Mucosa of descending colon (tissue), 3 donors: ENCODE results near the gene NUP62. TPM values are rescaled to one million over a fixed set of nuclear protein-coding genes. Genes with fewer than 3 reads are reported as not detected.
A peak's percentile ranks its signal among the peaks of the same experiment; 100 is the strongest.

Source experiments
- ATAC-seq: fragments of 200-7000 bp; cut with Tn5 transposase; one replicate; pipeline ENCODE4 v1.9.1; 2020; ENCODE audit warnings: mild to moderate bottlenecking, moderate library complexity
- DNase-seq, 3 donors: peaks; one replicate each; pipeline ENCODE4 v3.0.0-alpha.2; 2020
- H3K36me3 ChIP-seq: fragments of 200-600 bp; one replicate; pipeline ENCODE4 v1.8.0; 2021; ENCODE audit warnings: low read depth, mild to moderate bottlenecking
- H3K4me1 ChIP-seq: fragments of 200-600 bp; one replicate; pipeline ENCODE4 v1.8.0; 2021; ENCODE audit warnings: low read depth, mild to moderate bottlenecking
- H3K4me3 ChIP-seq: fragments of 200-600 bp; one replicate; pipeline ENCODE4 v1.8.0; 2021; ENCODE audit warnings: mild to moderate bottlenecking
- H3K9me3 ChIP-seq: fragments of 200-600 bp; one replicate; pipeline ENCODE4 v1.8.0; 2021; ENCODE audit warnings: mild to moderate bottlenecking
- CTCF ChIP-seq: fragments of 200-600 bp; IDR thresholded peaks from one replicate; pipeline ENCODE4 v1.8.0; 2022; ENCODE audit warnings: antibody characterized with exemption, mild to moderate bottlenecking
- intact Hi-C, 2 donors: fragments of 100-400 bp; cut with DNase I in 1 of 2; cut with micrococcal nuclease in 1 of 2; formaldehyde crosslinking; loops; one replicate each; pipeline versions ENCODE4 v1.11.0 to v1.11.1; 2022; cut with DNase I, micrococcal nuclease
- total RNA-seq, 3 donors: library from RNA; stranded (reverse); fragmentation: NEBNext Ultra II Directional in 2 of 3; extraction: Animal tissue kit (Norgen Biotek cat#: 25700) in 2 of 3; gene quantifications; one replicate each; pipeline versions ENCODE4 v1.2.1 to v1.2.4, GENCODE V29; 2021 to 2023
- donor health status: DM: no; HTN: no; CAD: no; lungs with moderate emphysema.
- donor health status: DM: no; HTN: no; CAD: no.
- donor health status: DM: no; HTN: yes; CAD: no.

NUP62 gene
- total RNA-seq, 3 donors from 2014 or later: 34.1 to 41.0 (median 40.9) TPM

DNA sequence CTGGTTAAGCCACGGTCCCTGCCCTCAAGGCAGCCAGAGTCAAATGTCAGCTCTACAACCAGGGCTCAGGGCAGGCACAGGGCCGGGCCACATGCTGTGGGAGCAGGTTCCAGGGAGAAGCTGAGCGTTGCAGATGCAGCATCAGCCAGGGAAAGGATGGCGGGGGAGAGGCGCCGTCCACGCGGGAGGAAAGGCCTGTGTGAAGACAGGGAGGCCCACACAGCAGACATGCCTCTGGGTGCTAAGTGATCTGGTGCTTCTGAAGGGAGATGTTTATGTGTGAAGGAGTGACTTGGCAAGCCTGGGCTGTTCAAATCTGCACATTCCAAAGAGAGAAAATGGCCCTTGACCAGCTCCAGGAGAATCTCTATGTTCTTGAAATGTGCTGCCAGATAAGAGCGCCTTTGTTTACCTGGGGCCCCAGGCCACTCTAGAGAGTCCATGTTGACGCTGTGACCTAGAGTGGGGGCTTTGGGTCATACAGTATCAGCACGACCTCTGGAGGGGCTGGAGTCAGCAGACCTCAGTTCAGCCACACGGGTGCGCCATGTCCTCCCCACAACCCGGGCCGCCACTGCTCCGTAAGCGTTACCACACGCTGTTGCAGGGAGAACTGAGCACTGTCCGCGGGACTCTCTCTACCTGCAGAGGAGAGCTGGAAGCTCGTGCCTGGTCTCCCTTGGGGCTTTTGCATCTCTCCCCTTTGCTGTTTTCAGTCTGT is 16.2 kb downstream of the NUP62 start:
- intact Hi-C loops: no loop called here
- no peak for ATAC-seq
- Histone ChIP-seq H3K9me3 (no peaks in the 10 kb centered on the region), H3K4me3 (no peak overlapping the region), H3K36me3 (no peaks in the 10 kb centered on the region), H3K4me1 (no peaks in the 10 kb centered on the region)
- TF ChIP-seq CTCF: no peak
- DNase-seq: no peak

- Histone ChIP-seq H3K9me3 (no peaks in the 10 kb centered on the region), H3K36me3 (no peaks in the 10 kb centered on the region), H3K4me1 (no peaks in the 10 kb centered on the region), H3K4me3 (no peak overlapping the region)
- intact Hi-C loops: no loop called here
- ATAC-seq (peak; percentile 35), DNase-seq (peak in 1 of 3 donors; percentile 12)
- no peak for TF ChIP-seq CTCF
These were observed 17.7 kb downstream of the NUP62 start for GRCh38 chr19:49911381-49912145.

- DNase-seq (no peak), ATAC-seq (no peak)
- no peak for TF ChIP-seq CTCF
- Histone ChIP-seq H3K36me3 (no peaks in the 10 kb centered on the region), H3K4me3 (no peak overlapping the region), H3K4me1 (no peaks in the 10 kb centered on the region), H3K9me3 (no peaks in the 10 kb centered on the region)
- intact Hi-C loops: no loop called here
These were observed 19.1 kb downstream of the NUP62 start for GRCh38 chr19:49910179-49910578.

DNA sequence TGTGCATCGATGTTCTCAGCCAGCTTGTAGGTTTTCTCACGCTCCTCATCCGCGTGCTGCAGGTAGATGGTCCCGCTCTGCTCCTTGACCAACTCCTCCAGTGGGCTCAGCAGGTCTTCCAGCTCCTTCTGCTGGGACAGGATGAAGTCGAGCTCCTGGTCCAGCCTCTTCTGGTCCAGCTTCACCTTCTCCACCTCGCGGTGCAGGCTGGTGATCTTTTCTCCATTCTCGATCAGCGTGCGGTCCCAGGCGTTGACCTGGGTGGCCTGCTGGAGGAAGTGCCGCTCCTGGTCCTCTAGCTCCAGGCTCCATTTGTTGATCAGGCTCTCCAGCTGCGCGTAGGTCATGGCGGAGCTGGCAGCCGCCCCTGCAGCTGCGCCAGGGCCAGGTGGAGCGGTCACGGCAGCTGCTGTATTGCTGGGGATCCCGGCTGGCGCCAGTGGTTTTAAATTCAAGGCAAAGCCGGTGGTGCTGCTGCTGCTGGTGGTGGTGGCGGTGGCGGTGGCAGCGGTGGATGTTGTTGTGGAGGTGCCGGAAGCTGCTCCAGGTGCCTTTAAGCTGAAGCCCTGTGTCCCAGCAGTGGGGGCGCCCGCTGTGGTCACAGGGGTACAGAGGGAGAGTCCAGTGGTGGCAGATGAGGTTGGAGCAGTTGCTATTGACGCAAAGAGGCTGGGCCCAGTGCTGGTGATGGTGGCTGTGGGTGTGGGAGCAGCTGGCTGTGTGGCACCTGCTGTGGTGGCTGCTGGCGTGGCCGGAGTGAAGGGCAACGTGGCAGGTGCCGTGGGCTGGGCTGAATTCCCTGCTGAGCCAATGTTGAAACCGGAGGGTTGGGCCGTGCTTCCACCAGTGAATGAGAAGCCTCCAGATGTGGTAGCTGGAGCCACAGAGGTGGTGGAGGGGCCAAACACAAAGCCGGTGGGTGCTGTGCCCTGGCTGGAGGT is 20.6 kb downstream of the NUP62 start:
- intact Hi-C loops: no loop called here
- Histone ChIP-seq H3K4me1 (no peaks in the 10 kb centered on the region), H3K4me3 (no peak overlapping the region), H3K36me3 (no peaks in the 10 kb centered on the region), H3K9me3 (no peaks in the 10 kb centered on the region)
- no peak for TF ChIP-seq CTCF
- DNase-seq (no peak), ATAC-seq (no peak)

DNA sequence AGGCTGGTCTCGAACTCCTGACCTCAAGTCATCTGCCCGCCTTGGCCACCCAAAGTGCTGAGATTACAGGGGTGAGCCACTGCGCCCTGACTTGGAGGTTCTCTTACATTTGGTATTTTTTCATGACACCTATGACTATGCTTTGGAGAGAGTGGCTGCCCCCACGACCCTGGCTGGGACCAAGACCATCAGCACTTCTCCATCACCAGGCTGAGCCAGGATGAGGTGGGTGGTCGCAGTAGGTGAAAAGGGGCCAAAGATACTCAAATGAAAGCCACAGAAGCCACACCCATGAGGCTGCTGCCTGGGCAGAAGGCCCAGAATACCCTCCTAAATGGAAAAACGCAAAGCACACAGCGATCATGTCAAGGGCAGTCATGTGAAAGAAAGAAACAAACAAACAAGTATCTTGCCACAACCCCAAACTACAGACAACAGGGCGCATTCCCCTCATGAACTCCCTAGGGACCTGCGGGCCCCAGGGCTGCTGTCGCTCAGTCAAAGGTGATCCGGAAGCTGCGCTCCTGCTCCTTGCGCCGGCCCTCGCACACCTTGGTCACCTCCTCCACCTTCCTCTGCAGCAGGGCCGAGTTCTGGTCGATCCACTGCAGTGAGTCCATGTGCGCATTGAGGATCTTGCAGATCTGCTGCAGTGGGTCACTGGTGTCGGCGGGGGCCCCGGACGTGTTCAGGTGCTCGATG is 21.4 kb downstream of the NUP62 start:
- peak; percentile 23 for ATAC-seq
- no peak overlapping the region for H3K4me3 ChIP-seq
- DNase-seq: no peak
- no peaks in the 10 kb centered on the region for H3K9me3 ChIP-seq
- TF ChIP-seq CTCF: no peak
- no peaks in the 10 kb centered on the region for H3K36me3 ChIP-seq
- H3K4me1 ChIP-seq: no peaks in the 10 kb centered on the region
- intact Hi-C loops: no loop called here
